ENCODE measurements around the gene ANKRD27.
"Not testable (repeated sequence)": the region's sequence is repeated elsewhere in the genome, so short reads cannot be mapped to it uniquely, and the experiment has no call there.

ANKRD27 gene

GRCh38 chr19:32652894-32653598 is 21.9 kb downstream of the ANKRD27 start:
- DNase-seq (ENCODE audit: low spot score): no peak

GRCh38 chr19:32652331-32652730 is 22.6 kb downstream of the ANKRD27 start:
- not testable (repeated sequence) for DNase-seq (ENCODE audit: low spot score)

- DNase-seq (ENCODE audit: low spot score): peak; percentile 67
These were observed 23.2 kb downstream of the ANKRD27 start for GRCh38 chr19:32651729-32652140.

- no peak for DNase-seq (ENCODE audit: low spot score)
These were observed 24.3 kb downstream of the ANKRD27 start for GRCh38 chr19:32650671-32651070.

- no peak for DNase-seq (ENCODE audit: low spot score)
These were observed 25.2 kb downstream of the ANKRD27 start for GRCh38 chr19:32649751-32650150.

- DNase-seq (ENCODE audit: low spot score): no peak
These were observed 27.6 kb downstream of the ANKRD27 start for GRCh38 chr19:32647361-32647760.

- DNase-seq (ENCODE audit: low spot score): no peak
These were observed 28.4 kb downstream of the ANKRD27 start for GRCh38 chr19:32646556-32646955.

- no peak for DNase-seq (ENCODE audit: low spot score)
These were observed 32.2 kb downstream of the ANKRD27 start for GRCh38 chr19:32642771-32643170.

- no peak for DNase-seq (ENCODE audit: low spot score)
These were observed 36.4 kb downstream of the ANKRD27 start for GRCh38 chr19:32638625-32639024.

GRCh38 chr19:32637480-32637879 is 37.5 kb downstream of the ANKRD27 start:
- DNase-seq (ENCODE audit: low spot score): no peak

GRCh38 chr19:32631381-32631780 is 43.6 kb downstream of the ANKRD27 start:
- DNase-seq (ENCODE audit: low spot score): no peak

GRCh38 chr19:32630338-32630737 is 44.6 kb downstream of the ANKRD27 start:
- DNase-seq (ENCODE audit: low spot score): no peak

- no peak for DNase-seq (ENCODE audit: low spot score)
These were observed 47.2 kb downstream of the ANKRD27 start for GRCh38 chr19:32627714-32628270.

- no peak for DNase-seq (ENCODE audit: low spot score)
These were observed 48.0 kb downstream of the ANKRD27 start for GRCh38 chr19:32626969-32627368.

GRCh38 chr19:32624410-32624809 is 50.6 kb downstream of the ANKRD27 start:
- DNase-seq (ENCODE audit: low spot score): no peak

GRCh38 chr19:32622002-32622401 is 53.0 kb downstream of the ANKRD27 start:
- no peak for DNase-seq (ENCODE audit: low spot score)

- no peak for DNase-seq (ENCODE audit: low spot score)
These were observed 55.8 kb downstream of the ANKRD27 start for GRCh38 chr19:32619051-32619685.

- DNase-seq (ENCODE audit: low spot score): no peak
These were observed 59.4 kb downstream of the ANKRD27 start for GRCh38 chr19:32615569-32615968.

GRCh38 chr19:32614916-32615315 is 60.1 kb downstream of the ANKRD27 start:
- DNase-seq (ENCODE audit: low spot score): no peak

GRCh38 chr19:32613008-32613407 is 62.0 kb downstream of the ANKRD27 start:
- DNase-seq (ENCODE audit: low spot score): no peak

GRCh38 chr19:32611161-32611560 is 63.8 kb downstream of the ANKRD27 start:
- no peak for DNase-seq (ENCODE audit: low spot score)

GRCh38 chr19:32607479-32607878 is 67.5 kb downstream of the ANKRD27 start:
- no peak for DNase-seq (ENCODE audit: low spot score)

- peak; percentile 61 for DNase-seq (ENCODE audit: low spot score)
These were observed 68.7 kb downstream of the ANKRD27 start for GRCh38 chr19:32606289-32606688.

- DNase-seq (ENCODE audit: low spot score): no peak
These were observed 69.4 kb downstream of the ANKRD27 start for GRCh38 chr19:32605544-32605943.

All from D341Med (cell line).